OCI-LY1 (cell line): ENCODE data around the gene SDHAF3.

Experiments
- CTCF ChIP-seq: fragments of 200-600 bp; sonication (generic), shearing (Covaris generic); IDR thresholded peaks from 2 replicates; pipeline ENCODE4 v1.5.1; 2017; ENCODE audit warnings: mild to moderate bottlenecking, antibody characterized with exemption, low read length, moderate library complexity, mixed read lengths
- EZH2 ChIP-seq: fragments of 200-600 bp; sonication (generic), shearing (Covaris generic); IDR thresholded peaks from 2 replicates; pipeline ENCODE4 v1.8.0; 2017; ENCODE audit warnings: borderline replicate concordance, mixed run types, mild to moderate bottlenecking, antibody characterized with exemption, low read length, moderate library complexity, mixed read lengths

- TF ChIP-seq CTCF (no peak), EZH2 (no peak)
Measured at GRCh38 chr7:97167176-97167575, 49.7 kb downstream of the SDHAF3 start.
